GM19193 (cell line): Measurements from ENCODE around the gene DDX28.

Experiments used
- POLR2A ChIP-seq: IDR thresholded peaks from 4 replicates; pipeline ENCODE4 v1.6.1; 2011; ENCODE audit not compliant: insufficient read depth, insufficient read length; ENCODE audit errors: extremely low read depth

The DDX28 gene

DNA sequence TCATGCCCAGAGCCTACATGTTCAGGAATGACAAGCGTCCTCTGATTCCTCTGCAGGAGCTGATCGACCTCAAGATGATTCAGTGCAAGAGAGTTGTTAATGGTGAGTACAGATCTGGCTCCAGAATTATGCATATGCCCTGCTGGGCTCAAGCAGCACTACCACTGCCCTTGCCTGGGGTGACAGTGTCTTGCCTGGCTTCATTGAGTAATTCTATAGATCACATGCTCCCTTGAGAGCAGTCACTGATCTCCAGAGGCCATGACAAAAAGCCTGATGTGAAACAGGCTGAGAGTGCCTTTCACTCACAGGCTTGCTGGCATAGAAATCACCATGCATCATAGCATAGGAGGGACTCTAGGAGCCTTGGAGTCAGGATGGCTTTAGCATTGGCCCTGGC lies 26.4 kb upstream of the DDX28 start:
- TF ChIP-seq POLR2A, result no peak

DNA sequence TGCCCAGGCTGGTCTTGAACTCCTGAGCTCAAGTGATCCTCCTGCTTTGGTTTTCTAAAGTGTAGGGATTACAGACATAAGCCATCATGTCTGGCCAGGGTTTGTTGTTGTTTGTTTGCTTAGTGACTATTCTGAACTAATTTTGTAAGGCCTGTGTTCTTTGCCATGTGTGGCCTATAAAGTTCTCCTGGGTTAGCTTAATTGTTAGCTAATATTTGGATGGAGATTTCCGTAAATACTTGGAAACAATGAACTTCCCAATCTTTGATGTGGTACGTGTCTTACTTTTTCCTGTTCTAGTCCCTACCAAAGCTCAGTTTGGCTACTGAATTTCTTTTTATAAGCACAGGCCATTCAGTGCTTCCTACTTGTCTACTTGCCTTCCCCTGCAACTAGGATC lies 25.0 kb upstream of the DDX28 start:
- no peak for TF ChIP-seq POLR2A

DNA sequence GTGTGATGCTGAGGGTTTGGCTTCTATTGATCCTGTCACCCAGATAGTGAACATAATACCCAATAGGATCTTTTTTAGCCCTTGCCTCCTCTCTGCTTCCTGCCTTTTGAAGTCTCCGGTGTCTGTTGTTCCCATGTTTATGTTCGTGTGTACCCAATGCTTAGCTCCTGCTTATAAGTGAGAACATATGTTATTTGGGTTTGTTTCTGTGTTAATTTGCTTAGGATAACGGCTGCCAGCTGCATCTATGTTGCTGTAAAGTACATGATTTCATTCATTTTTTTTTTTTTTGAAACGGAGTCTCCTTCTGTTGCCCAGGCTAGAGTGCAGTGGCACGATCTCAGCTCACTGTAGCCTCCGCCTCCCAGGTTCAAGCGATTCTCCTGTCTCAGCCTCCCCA lies 23.1 kb upstream of the DDX28 start:
- TF ChIP-seq POLR2A, result no peak

DNA sequence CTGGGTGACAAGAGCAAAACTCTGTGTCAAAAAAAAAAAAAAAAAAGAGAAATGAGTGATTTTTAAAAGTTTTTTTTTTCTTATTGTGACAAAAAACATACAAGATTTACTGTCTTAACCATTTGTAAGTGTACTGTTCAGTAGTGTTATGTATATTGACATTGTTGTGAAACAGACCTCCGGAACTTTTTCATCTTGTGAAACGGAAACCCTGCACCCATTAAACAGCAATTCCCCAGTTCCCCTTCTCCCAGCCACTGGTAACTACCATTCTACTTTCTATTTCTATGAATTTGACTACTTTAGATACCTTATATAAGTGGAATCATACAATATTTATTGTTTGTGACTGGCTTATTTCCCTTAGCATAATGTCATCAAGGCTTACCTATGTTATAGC lies 18.8 kb upstream of the DDX28 start:
- no peak for TF ChIP-seq POLR2A

DNA sequence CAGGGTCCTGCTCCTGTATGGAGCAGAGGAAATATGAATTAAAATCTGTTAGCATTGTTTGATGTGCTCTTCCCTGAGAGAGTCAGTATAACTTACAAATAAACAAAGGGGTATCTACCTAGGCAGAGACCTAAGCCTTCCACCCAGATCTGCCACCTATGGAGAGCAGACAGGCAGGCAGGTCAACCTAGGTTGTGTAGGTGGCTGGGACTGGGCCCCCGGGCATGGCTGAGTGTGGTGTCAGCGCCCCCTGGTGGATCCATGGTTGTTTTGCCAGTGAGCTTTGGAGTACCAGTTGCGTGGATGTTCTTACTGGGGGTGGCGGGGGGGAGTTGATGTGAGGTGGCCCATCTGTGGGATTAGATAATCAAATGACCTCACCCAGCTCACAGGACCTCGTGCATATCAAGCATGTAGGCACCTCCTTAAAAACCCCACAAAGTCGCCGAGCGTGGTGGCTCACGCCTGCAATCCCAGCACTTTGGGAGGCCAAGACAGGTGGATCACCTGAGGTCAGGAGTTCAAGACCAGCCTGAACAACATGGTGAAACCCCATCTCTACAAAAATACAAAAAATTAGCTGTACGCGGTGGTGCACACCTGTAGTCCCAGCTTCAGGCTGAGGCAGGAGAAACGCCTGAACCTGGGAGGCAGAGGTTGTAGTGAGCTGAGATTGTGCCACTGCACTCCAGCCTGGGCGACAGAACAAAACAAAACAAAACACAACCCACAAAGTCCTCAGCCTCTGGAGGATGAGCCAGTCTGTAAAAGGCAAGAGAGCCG lies 17.7 kb upstream of the DDX28 start:
- TF ChIP-seq POLR2A, result no peak

DNA sequence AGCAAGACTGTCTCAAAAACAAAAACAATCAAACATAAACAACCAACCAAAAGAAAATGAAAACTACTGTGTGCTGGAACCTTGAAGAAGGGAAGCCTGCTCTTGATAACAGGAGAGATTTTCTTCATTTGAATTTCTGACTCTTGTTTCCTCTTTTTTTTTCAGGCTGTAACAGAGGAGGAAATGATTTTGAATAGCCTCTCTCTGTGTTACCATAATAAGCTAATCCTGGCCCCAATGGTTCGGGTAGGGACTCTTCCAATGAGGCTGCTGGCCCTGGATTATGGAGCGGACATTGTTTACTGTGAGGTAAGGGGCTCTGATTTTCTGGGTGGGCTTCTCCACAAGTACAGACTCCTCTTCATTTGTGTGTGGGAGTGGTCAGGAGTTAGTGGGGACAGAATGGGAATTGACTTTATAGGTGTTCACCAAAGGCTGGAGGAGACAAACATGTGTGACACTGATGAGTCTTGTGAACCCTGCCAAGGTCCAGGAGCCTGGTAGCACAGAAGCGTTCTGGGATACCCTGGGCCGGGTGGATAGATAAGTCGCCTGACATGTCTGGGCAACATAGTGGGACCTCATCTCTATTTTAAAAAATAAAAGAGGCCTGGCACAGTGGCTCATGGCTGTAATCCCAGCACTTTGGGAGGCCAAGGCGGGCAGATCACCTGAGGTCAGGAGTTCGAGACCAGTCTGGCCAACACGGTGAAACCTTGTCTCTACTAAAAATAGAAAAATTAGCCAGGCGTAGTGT lies 15.0 kb upstream of the DDX28 start:
- TF ChIP-seq POLR2A, result no peak

DNA sequence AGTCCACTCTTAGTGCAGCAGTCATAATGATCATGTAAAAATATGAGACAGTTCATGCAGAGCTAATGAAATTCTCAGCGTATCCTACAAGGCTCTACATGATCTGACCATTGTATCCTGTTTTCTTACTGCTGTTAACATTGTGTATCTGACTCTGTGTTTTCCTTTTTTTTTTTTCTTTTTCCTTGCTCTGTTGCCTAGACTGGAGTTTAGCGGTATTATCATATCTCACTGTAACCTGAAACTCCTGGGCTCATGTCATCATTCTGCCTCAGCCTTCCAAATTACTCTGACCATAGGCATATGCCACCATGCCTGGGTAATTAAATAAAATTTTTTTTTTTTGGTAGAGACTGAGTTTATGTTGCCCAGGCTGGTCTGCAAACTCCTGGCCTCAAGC lies 12.2 kb upstream of the DDX28 start:
- no peak for TF ChIP-seq POLR2A

DNA sequence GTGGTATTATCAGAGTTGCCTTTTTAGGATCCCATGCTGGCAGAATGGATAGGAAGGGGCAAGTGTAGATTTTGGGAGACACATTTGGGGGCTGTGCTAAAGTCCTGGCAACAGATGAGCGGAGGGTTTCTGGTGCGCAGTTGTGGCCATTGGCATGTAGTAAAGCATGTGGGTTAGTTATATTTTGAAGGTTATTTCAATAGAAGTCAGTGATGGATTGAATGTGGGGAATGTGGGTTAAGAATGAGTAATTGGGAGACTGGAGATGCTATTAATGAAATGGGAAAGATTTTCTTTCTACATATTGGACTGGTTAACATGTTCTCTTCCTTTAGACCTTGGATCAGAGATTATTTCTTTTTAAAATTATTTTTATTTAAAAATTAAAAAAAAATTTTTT lies 10.1 kb upstream of the DDX28 start:
- no peak for TF ChIP-seq POLR2A

DNA sequence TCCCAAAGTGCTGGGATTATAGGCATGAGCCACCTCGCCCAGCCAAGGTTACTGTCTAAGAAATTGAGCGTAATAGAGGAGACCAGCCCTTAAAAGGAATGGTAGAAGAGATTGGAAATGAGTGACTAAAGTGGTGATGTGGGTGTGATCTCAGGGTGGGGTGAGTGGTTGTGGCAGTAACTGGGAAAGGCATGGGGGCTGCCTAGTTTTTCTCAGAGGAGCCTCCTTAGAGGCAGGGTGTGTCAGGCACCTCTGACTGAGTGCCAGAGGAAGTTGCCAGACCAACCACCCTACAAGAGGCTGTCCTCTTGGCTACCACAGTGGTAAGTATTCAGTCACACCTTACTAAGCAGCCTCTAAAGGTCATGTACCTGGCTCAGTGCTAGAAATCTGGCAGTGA lies 8.9 kb upstream of the DDX28 start:
- TF ChIP-seq POLR2A, result no peak

DNA sequence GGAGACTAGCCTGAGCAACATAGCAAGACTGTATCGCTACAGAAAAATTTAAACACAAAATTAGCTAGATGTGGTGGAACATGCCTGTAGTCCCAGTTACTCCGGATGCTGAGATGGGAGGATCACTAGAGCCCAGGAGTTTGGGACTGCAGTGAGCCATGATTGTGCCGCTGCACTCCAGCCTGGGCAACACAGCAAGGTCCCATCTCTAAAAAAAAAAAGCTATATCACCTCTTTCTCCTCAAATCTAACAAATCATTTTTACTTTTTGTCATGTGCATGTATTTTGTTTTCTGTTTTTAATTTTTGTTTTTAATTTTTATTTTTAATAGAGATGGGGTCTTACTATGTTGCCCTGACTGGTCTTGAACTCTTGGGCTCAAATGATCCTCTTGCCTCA lies 6.0 kb upstream of the DDX28 start:
- TF ChIP-seq POLR2A, result no peak

DNA sequence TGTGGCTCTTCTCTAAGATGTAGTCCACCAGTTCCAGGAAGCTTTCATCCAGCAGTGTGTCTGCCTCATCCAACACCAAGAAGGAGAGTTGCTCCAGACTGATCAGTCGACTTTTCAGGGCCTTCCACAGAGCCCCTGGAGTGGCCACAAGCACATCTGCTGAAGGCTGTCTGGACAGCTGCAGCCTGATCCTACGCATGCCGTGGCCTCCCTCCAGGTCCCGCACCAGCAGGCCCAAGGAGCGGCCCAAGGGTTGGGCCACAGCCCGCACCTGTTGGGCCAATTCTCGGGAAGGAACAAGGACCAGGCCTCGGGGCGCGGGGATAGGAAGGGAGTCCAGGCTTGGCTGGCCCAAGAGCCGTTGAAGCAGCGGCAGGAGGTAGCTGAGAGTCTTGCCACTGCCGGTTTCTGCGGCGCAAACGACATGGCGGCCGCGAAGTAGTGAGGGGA lies 729 bp downstream of the DDX28 start:
- TF ChIP-seq POLR2A, result no peak

DNA sequence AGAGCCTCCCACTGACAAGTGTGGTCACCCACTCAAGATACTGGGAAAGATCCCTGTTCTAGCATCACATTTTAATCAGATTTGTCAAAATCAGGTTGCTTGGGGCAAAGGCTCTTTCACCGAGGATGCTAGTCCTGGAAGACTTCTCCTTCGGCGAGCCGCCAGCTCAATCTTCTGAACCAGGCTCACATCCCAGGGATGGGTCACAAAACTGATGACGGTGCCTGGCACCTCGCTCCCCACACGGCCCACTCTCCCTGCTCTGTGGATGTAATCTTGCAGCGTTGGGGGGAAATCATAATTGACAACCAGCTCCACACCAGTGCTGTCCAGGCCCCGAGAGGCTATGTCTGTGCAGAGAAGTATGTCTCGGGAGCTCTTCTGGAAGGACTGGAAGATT lies 1.5 kb downstream of the DDX28 start:
- TF ChIP-seq POLR2A, result no peak

DNA sequence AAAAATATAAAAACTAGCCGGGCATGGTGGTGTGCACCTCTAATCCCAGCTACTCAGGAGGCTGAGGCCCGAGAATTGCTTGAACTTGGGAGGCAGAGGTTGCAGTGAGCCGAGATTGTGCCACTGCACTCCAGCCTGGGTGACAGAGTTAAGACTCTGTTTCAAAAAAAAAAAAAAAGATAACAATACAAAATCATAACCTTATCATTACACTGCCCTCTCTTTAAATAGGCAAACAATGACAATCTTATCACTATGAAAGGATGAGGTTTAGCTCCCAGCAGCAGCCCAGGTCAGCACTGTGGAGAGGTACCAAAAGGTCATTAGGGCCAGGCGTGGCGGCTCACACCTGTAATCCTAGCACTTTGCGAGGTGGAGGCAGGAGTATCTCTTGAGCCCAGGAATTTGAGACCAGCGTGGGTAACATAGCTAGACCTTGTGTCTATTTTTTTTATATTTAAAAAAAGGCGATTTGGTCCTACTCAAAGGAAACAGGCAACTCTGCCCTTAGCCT lies 3.8 kb downstream of the DDX28 start:
- TF ChIP-seq POLR2A, result no peak

DNA sequence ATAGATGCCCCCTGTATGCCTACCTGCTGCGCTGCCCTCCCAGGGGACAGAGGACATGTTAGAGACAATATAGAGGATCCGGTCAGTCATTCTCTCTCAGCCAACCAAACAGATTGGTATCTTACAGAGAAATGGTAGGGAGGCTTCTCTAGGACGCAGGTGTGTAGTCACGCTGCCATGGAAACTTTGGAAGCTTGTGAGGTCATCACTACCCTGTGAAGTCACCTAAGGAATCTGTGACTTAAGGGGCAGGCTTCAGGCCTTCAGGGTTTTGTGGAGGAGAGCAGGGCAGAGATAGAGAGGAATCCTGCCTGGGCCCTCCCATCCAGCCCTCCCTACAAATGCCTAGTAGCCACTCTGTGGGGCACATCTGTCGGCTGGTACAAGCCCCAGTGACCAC lies 7.4 kb downstream of the DDX28 start, which contains the start of gene DPEP2NB:
Gene DPEP2NB, minus strand, starts transcription at position 231 of the 400 bp plus-strand sequence. Its CDS starts 141 bp downstream, at position 90.
- no peak for TF ChIP-seq POLR2A

DNA sequence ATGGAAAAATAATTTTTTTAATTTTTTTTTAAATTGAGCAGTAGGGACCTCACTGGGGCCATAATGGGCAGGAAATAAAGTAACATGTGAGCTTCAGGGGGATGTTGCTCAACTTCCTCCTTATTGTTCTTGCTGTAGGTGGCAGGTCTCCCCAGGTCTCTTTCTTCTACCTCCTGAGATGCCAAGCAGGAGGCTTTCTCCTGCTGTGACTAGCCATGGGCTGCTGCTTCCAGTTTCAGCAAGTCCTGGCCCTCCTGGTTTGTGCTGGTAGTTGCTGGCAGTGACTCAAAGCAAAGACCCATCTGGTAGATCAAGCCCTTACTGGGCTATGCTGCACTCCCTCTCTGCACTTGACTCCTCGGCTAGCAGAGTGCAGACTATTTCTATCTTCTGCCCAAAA lies 9.6 kb downstream of the DDX28 start:
- TF ChIP-seq POLR2A, result no peak
